ENCODE data around the gene TGM2.
A peak's percentile ranks its signal among the peaks of the same experiment; 100 is the strongest.

TGM2 gene

GRCh38 chr20:38166703-38167233, 1.7 kb upstream of the TGM2 start:
- in situ Hi-C loops (cut with HindIII; ENCODE audit: low pct_ligation_motif_present, low pct_unique_long_range_greater_than_20kb, low sequenced_read_pairs): no loop called here

GRCh38 chr20:38165966-38166702, 1.1 kb upstream of the TGM2 start:
- in situ Hi-C loops (cut with HindIII; ENCODE audit: low pct_ligation_motif_present, low pct_unique_long_range_greater_than_20kb, low sequenced_read_pairs): no loop called here
- no peak for DNase-seq

More at GRCh38 chr20:38166703-38167233, 1.7 kb upstream of the TGM2 start:
- DNase-seq: no peak

- in situ Hi-C loops (cut with HindIII; ENCODE audit: low pct_ligation_motif_present, low pct_unique_long_range_greater_than_20kb, low sequenced_read_pairs): no loop called here
- DNase-seq: no peak
Observed at GRCh38 chr20:38164624-38165088, 414 bp downstream of the TGM2 start.

- in situ Hi-C loops (cut with HindIII; ENCODE audit: low pct_ligation_motif_present, low pct_unique_long_range_greater_than_20kb, low sequenced_read_pairs): no loop called here
- no peak for DNase-seq
Observed at GRCh38 chr20:38164069-38164468, 1.0 kb downstream of the TGM2 start.

- in situ Hi-C loops (cut with HindIII; ENCODE audit: low pct_ligation_motif_present, low pct_unique_long_range_greater_than_20kb, low sequenced_read_pairs): no loop called here
- no peak for DNase-seq
Observed at GRCh38 chr20:38162878-38163875, 1.9 kb downstream of the TGM2 start.

- no peak for DNase-seq
Observed at GRCh38 chr20:38162149-38162548, 2.9 kb downstream of the TGM2 start.

GRCh38 chr20:38161412-38161774, 3.7 kb downstream of the TGM2 start:
- in situ Hi-C loops (cut with HindIII; ENCODE audit: low pct_ligation_motif_present, low pct_unique_long_range_greater_than_20kb, low sequenced_read_pairs): no loop called here
- no peak for DNase-seq

More at GRCh38 chr20:38162149-38162548, 2.9 kb downstream of the TGM2 start:
- in situ Hi-C loops (cut with HindIII; ENCODE audit: low pct_ligation_motif_present, low pct_unique_long_range_greater_than_20kb, low sequenced_read_pairs): no loop called here

GRCh38 chr20:38159957-38160756, 4.9 kb downstream of the TGM2 start:
- in situ Hi-C loops (cut with HindIII; ENCODE audit: low pct_ligation_motif_present, low pct_unique_long_range_greater_than_20kb, low sequenced_read_pairs): no loop called here
- DNase-seq: no peak

- in situ Hi-C loops (cut with HindIII; ENCODE audit: low pct_ligation_motif_present, low pct_unique_long_range_greater_than_20kb, low sequenced_read_pairs): no loop called here
- DNase-seq: no peak
Observed at GRCh38 chr20:38159566-38159956, 5.5 kb downstream of the TGM2 start.

- in situ Hi-C loops (cut with HindIII; ENCODE audit: low pct_ligation_motif_present, low pct_unique_long_range_greater_than_20kb, low sequenced_read_pairs): no loop called here
- no peak for DNase-seq
Observed at GRCh38 chr20:38158701-38159351, 6.2 kb downstream of the TGM2 start.

GRCh38 chr20:38157635-38158495, 7.2 kb downstream of the TGM2 start:
- no peak for DNase-seq
- in situ Hi-C loops (cut with HindIII; ENCODE audit: low pct_ligation_motif_present, low pct_unique_long_range_greater_than_20kb, low sequenced_read_pairs): no loop called here

GRCh38 chr20:38156888-38157634, 8.0 kb downstream of the TGM2 start:
- DNase-seq: no peak
- in situ Hi-C loops (cut with HindIII; ENCODE audit: low pct_ligation_motif_present, low pct_unique_long_range_greater_than_20kb, low sequenced_read_pairs): no loop called here

- in situ Hi-C loops (cut with HindIII; ENCODE audit: low pct_ligation_motif_present, low pct_unique_long_range_greater_than_20kb, low sequenced_read_pairs): no loop called here
- DNase-seq: no peak
Observed at GRCh38 chr20:38156280-38156679, 8.8 kb downstream of the TGM2 start.

GRCh38 chr20:38155811-38156210, 9.3 kb downstream of the TGM2 start:
- no peak for DNase-seq
- in situ Hi-C loops (cut with HindIII; ENCODE audit: low pct_ligation_motif_present, low pct_unique_long_range_greater_than_20kb, low sequenced_read_pairs): no loop called here

- DNase-seq: no peak
- in situ Hi-C loops (cut with HindIII; ENCODE audit: low pct_ligation_motif_present, low pct_unique_long_range_greater_than_20kb, low sequenced_read_pairs): no loop called here
Observed at GRCh38 chr20:38153401-38153800, 11.7 kb downstream of the TGM2 start.

GRCh38 chr20:38152621-38153221, 12.3 kb downstream of the TGM2 start:
- in situ Hi-C loops (cut with HindIII; ENCODE audit: low pct_ligation_motif_present, low pct_unique_long_range_greater_than_20kb, low sequenced_read_pairs): no loop called here
- DNase-seq: peak; percentile 87
